Measurements from ENCODE around the gene ADISSP. TPM values are rescaled to one million over a fixed set of nuclear protein-coding genes. Genes with fewer than 3 reads are reported as not detected.

The ADISSP gene
- total and polyA plus RNA-seq, 9 of the 15 experiments (the other 6 are each of a cell fraction or from before 2014, with no cell fraction given): 1.4 to 70.6 (median 23.4) TPM

GRCh38 chr20:3767427-3768341 is at the start of gene ADISSP (continued):
- TF ChIP-seq TRIM25 (IDR thresholded peaks at IDR 0.05; ENCODE audit: borderline replicate concordance): no peak
- 0 out of 2 replicates have a peak, but pooled peaks have one; percentile 40 for TF ChIP-seq ZNF263 (CRISPR knock-in tag; IDR thresholded peaks at IDR 0.05; ENCODE audit: borderline replicate concordance)
- peak; percentile 63 for TF ChIP-seq CBFA2T2 (conservative IDR thresholded peaks at IDR 0.05)
- no peak for TF ChIP-seq PPARD (CRISPR knock-in tag; IDR thresholded peaks at IDR 0.05)
- no peak for TF ChIP-seq ZNF668 (CRISPR knock-in tag; IDR thresholded peaks at IDR 0.05)
- TF ChIP-seq RERE (CRISPR knock-in tag; IDR thresholded peaks at IDR 0.05; ENCODE audit: borderline replicate concordance): no peak
- peak; percentile 84 for TF ChIP-seq SAP30 (IDR thresholded peaks at IDR 0.05; ENCODE audit: borderline replicate concordance, insufficient read depth, low read depth, low read length, poor library complexity, severe bottlenecking)
- TF ChIP-seq PTBP1 (IDR thresholded peaks at IDR 0.05; ENCODE audit: low read depth, low read length): no peak
- TF ChIP-seq RBFOX2 (IDR thresholded peaks at IDR 0.05; ENCODE audit: low read depth, low read length): peak; percentile 75
- TF ChIP-seq RBBP5 (IDR thresholded peaks at IDR 0.05; ENCODE audit: borderline replicate concordance, insufficient read depth, low read length, poor library complexity, severe bottlenecking): peak; percentile 26
- no peak for TF ChIP-seq NELFE (IDR thresholded peaks at IDR 0.05; ENCODE audit: insufficient read depth, insufficient read length)
- TF ChIP-seq FOSL1 (tag; conservative IDR thresholded peaks at IDR 0.05): no peak
- TF ChIP-seq ZBTB43 (CRISPR knock-in tag; IDR thresholded peaks at IDR 0.05): no peak; the same call in 1 of the 2 replicates
- TF ChIP-seq SUPT5H (IDR thresholded peaks at IDR 0.05): peak; percentile 63; the same call in 1 of the 2 replicates
- no peak for TF ChIP-seq KDM2B (CRISPR knock-in tag; IDR thresholded peaks at IDR 0.05)
- no peak for TF ChIP-seq PURB (CRISPR knock-in tag; IDR thresholded peaks at IDR 0.05; ENCODE audit: low read depth)
- no peak for TF ChIP-seq MTF1 (CRISPR knock-in tag; IDR thresholded peaks at IDR 0.05; ENCODE audit: borderline replicate concordance)
- TF ChIP-seq CSDE1 (IDR thresholded peaks at IDR 0.05): no peak

Data from K562 (cell line).